GM12801 (cell line): ENCODE measurements around the gene CHRNA4.

Experiments
- TF ChIP-seq, protein P1 (sequence below): IDR thresholded peaks from one replicate; pipeline ENCODE4 v1.5.1; 2011; ENCODE audit warnings: control low read depth; ENCODE audit not compliant: insufficient read length; ENCODE audit errors: extremely low read depth

The CHRNA4 gene

GRCh38 chr20:63380346-63380870 is 19.3 kb upstream of the CHRNA4 start:
- TF ChIP-seq, protein P1, sequence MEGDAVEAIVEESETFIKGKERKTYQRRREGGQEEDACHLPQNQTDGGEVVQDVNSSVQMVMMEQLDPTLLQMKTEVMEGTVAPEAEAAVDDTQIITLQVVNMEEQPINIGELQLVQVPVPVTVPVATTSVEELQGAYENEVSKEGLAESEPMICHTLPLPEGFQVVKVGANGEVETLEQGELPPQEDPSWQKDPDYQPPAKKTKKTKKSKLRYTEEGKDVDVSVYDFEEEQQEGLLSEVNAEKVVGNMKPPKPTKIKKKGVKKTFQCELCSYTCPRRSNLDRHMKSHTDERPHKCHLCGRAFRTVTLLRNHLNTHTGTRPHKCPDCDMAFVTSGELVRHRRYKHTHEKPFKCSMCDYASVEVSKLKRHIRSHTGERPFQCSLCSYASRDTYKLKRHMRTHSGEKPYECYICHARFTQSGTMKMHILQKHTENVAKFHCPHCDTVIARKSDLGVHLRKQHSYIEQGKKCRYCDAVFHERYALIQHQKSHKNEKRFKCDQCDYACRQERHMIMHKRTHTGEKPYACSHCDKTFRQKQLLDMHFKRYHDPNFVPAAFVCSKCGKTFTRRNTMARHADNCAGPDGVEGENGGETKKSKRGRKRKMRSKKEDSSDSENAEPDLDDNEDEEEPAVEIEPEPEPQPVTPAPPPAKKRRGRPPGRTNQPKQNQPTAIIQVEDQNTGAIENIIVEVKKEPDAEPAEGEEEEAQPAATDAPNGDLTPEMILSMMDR, result no peak

DNA sequence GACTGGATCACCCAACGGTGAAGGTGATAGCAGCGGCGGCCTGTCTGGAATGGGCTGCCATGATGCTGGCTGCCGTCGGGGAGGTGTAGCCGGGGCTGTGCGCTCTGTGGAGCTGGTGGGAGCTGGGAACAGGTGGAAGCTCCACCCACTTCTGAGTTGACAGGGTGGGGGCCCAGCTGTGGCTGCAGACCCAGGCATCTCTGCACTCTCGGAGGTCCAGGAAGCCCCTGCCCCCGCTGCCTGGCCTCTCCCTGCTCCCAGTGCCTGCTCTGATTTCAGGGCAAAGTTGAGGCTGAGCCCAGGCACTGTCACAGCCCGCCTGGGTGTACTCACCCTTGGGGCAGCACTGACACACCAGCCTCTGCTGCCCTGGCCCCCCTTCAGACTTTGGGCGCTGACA is 18.1 kb upstream of the CHRNA4 start:
- TF ChIP-seq, protein P1, result no peak

- TF ChIP-seq, protein P1, result no peak
These were observed 17.5 kb upstream of the CHRNA4 start for GRCh38 chr20:63378626-63379025.

DNA sequence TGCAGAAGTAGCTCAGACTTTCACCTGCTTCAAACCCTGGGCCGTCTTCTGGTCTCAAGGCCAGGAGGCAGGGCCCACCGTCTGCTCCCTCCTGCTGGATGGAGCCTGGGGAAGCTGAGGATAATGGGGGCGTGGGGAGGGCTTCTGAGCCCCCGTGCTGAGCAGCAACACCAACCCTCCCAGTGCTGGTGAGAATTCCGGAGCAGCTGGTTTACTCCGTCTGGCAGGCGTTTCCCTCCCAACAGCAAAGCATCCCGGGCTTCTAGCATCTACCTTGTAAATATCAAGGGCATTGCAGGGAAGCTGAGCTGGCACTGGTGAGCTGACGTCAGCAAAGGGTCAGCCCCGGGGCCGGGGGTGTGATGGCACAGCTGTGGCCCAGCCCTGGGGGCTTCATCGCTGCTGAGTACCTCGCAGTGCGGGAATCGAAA is 16.8 kb upstream of the CHRNA4 start:
- TF ChIP-seq, protein P1, result no peak

GRCh38 chr20:63377256-63377941 is 16.2 kb upstream of the CHRNA4 start:
- TF ChIP-seq, protein P1, result no peak

DNA sequence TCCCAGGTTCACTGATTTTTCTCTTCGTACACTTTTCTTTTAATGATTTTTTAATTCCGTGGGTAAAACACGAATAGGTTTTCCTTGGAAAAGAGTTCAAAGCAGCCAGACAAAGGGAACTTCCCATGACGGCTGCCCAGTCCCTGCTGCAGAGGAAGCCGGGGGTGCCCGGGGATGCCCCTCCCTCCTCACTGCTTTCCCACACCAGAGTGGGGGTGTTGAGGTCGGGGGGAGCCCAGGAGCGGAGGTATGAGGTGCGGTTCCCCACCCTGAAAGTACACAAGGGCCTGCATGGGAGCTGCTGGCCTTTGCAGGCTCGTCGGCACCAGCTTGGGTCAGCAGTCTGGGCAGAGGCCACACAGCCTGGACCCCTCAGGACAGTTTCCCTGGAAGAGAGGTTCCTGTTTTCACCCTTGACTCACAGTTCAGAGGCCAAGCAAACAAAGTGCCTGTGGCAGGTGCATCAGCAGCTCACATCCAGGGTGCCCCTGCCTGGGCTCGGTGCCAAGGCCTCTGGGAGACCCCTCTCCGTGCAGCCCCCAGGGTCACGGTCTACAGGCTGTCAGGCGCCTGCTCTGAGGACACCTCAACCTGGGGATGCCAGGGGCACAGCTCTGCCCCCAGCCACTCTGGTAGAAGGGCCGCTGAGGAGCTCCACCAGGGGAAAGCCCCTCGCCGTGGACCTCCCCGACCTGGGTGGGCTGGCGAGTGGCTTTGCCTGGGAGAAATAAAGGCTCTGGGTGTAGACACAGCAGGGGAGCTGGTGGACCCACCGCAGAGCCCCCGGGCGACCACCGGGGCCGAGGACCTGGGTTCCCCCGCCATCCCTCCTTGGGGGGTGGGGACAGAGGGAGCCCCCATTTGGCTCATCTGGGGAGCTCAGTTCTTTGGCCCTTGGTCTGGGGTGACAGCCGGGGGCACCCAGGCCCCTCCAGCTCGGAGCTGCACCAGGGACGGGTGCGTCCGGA is 15.4 kb upstream of the CHRNA4 start:
- TF ChIP-seq, protein P1, result no peak

DNA sequence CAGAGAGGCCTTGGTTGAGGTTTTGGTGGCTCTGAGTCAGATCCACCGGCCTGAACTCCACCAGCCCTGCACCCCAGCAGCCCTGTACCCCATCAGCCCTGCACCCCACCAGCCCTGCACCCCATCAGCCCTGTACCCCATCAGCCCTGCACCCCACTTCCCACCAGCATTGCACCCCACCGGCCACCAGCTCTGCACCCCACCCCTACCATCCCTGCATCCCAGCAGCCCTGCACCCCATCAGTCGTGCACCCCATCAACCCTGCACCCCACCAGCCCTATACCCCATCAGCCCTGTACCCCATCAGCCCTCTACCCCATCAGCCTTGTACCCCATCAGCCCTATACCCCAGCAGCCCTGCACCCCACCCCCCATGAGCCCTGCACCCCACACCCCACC is 14.3 kb upstream of the CHRNA4 start:
- TF ChIP-seq, protein P1, result no peak
